Erythroblast (primary cell): Measurements from ENCODE around the gene LAMB3.

Experiments
- DNase-seq, 2 experiments: peaks; one replicate each; lab custom pipeline; 2025; lab: John Stamatoyannopoulos, UW
- GATA1 ChIP-seq: IDR thresholded peaks from 2 replicates; pipeline ENCODE4 v1.6.1; 2011; ENCODE audit warnings: low read depth, mild to moderate bottlenecking, control low read depth, low read length, moderate library complexity
- POLR2A ChIP-seq: IDR thresholded peaks from 2 replicates; pipeline ENCODE4 v1.6.1; 2011; ENCODE audit warnings: mild to moderate bottlenecking, low read length

LAMB3 gene

GRCh38 chr1:209652873-209653401 is 712 bp upstream of the LAMB3 start:
- peak; percentile 33 to 67 for DNase-seq

GRCh38 chr1:209651138-209651587 is 1.1 kb downstream of the LAMB3 start:
- peak; percentile 82 to 88 for DNase-seq

More at GRCh38 chr1:209652873-209653401, 712 bp upstream of the LAMB3 start:
- no peak for TF ChIP-seq GATA1
- TF ChIP-seq POLR2A = no peak

GRCh38 chr1:209650454-209650853 is 1.8 kb downstream of the LAMB3 start:
- TF ChIP-seq GATA1 = no peak
- TF ChIP-seq POLR2A = no peak
- peak in 1 of 2 experiments; percentile 27 for DNase-seq

More at GRCh38 chr1:209651138-209651587, 1.1 kb downstream of the LAMB3 start:
- no peak for TF ChIP-seq POLR2A
- TF ChIP-seq GATA1 = no peak

- DNase-seq = peak; percentile 85 to 89
- TF ChIP-seq POLR2A (peak; percentile 25), GATA1 (no peak)
These were observed 3.1 kb downstream of the LAMB3 start for GRCh38 chr1:209648931-209649776.

DNA sequence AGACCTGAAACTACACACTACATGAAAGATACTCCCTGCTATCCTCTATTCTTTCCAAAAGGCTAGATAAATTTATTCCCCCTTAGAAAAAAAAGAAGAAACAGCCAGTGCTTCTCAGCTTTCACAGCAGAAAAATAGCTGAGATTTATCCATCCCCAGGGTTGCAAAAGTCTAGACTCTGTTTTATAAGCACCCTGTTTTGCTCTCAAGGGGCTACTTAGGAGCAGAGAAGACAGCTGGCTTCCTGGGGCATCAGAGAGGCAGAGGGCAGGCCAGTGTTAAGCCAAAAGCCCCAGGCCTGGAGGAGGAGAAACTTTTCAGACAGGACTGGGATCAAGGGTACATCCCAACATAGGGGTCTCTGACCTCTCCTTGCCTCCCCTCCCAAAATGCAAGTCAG is 3.9 kb downstream of the LAMB3 start:
- no peak for DNase-seq

DNA sequence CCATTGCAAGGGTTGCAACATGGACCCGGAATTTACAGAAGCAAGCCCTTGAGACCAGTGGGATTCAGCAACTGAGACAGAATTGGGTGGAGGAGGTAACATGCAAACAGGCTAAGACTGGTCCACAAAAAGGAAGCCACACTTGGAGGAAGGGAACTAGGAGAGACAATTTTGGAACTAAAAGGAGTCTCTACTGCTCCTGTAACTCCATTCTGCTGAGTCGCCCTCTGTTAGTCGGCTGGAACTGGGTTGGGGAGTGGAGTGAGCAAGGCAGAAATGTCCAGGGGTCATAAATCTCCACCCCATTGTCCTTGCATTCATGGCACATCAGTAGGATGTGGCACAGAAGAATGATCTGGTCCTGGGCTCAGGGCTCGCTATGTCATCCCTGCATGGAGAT is 5.1 kb downstream of the LAMB3 start:
- TF ChIP-seq GATA1 = no peak
- TF ChIP-seq POLR2A = no peak
- DNase-seq = peak; percentile 53 to 71

More for the DNA sequence above, 3.9 kb downstream of the LAMB3 start:
- TF ChIP-seq GATA1 (no peak), POLR2A (no peak)

GRCh38 chr1:209646558-209646957 is 5.7 kb downstream of the LAMB3 start:
- peak; percentile 45 to 58 for DNase-seq
- TF ChIP-seq GATA1 = no peak
- no peak for TF ChIP-seq POLR2A

DNA sequence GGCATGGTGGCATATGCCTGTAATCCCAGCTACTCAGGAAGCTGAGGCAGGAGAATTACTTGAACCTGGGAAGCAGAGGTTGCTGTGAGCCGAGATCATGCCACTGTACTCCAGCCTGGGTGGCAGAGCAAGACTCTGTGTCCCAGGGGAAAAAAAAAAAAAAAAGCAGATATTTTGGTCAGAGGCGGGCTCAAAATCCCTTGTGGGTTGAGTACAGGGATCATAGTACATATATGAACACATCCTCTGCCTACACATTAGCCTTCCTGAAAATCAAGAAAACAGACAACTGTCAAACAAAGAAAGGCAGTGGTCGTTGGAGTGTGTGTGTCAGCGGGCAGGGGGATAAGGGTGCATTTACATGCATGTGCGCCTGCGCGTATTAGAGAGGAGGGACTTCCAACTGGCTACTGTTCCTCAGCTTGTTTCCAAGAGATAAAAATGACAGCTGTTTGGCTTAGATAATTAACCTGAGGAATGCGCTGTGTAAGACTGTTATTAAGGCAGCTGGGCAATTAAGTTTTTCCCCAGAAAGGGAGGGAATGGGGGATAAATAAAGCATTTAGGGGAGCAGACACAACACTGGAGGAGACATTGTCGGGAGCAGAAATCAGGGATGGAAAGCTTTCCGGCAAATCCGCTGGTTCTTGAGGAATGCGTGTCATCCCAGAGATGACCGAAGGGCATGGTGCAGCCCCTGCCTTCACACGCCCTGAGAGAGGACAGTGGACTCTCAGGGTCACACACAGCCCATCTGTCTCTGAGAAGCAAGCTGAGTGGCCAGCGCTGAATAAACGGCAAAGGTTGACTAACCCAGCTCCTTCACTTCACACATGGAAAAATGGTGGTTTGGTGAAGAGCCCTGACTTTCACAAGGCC is 6.4 kb downstream of the LAMB3 start:
- TF ChIP-seq POLR2A = no peak
- no peak for TF ChIP-seq GATA1
- DNase-seq = peak; percentile 90 to 93

- peak in 1 of 2 experiments; percentile 26 for DNase-seq
- TF ChIP-seq GATA1 (no peak), POLR2A (no peak)
These were observed 8.8 kb downstream of the LAMB3 start for GRCh38 chr1:209643285-209644020.

DNA sequence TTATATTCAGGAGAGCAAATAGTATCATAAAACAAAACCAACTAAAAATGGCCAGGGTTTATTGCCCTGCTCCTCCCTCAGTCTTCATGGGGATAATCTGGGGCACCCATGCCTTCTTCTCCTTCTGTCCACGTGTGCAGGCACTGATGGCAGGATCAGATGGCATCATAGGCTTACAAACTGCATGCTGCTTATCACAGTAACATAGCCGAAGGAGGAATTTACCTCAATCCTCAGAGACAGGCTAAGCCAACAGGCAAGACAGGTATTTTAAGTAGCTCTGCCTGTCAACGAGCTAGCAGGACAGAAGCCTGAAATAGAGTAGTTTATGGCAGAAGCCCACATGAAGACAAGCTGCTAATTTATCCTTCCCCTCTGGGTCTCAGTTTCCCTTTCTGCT is 9.4 kb downstream of the LAMB3 start:
- DNase-seq = peak; percentile 13 to 46
- TF ChIP-seq GATA1 (no peak), POLR2A (no peak)

DNA sequence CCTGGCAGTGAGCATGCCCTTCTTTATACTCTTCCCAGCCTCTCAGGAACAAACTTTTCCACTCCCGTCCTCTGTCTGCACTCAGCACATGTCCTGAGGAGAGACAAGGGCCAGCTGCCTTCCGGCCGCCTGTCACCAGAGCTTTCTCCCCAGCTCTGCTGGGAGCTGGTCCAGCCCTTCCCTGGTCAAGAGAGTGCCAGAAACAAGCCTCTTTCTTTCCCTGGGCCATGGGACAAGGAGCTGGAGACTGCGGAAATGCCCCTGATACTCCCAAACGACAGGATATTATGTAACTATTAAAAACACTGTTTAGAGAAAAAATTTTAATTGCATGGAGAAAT is 10.4 kb downstream of the LAMB3 start:
- DNase-seq = no peak
- no peak for TF ChIP-seq GATA1

- DNase-seq = no peak
- TF ChIP-seq GATA1 (no peak), POLR2A (no peak)
These were observed 16.4 kb downstream of the LAMB3 start for GRCh38 chr1:209635850-209636249.

DNA sequence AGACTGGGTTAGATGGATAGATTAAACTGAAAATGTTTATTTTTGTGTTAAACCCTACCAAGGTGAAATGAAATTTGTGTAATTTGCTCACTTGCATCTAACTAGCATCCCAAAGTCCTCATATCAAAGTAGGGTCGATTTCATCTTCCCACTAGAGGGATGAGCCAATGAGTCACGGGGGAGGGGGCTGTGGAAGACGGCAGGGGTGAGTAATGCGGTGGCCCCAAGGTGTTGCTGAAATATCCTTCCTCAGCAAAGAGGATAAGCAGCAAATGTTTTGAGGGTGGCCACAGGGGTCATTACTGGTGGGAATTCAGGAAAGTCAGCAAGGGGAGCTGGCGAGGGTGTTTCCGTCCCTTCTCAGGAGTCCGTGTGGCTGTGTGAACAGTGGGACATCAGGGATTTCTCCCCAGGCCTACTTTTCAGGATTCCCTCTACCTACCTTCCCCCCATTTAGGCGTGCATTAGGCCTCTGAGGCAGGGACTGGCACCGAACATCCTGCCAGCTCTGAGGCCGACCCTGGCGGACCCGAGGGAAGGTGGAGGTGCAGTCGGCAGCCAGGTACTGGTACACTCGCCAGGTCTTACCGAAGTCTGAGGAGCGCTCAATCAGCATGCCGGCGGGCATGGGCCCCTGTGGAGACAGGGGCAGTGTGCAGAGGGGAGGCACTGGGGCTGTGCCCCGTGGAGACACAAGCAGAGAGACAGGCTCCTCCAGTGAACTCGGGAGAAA is 18.1 kb downstream of the LAMB3 start:
- DNase-seq = no peak
- TF ChIP-seq POLR2A = no peak
- no peak for TF ChIP-seq GATA1
